ENCODE measurements around the gene PCDHGB4. TPM values are rescaled to one million over a fixed set of nuclear protein-coding genes. Genes with fewer than 3 reads are reported as not detected.

The PCDHGB4 gene
- total RNA-seq, 2 donors from 2014 or later, result 6.7 to 9.9 TPM

DNA sequence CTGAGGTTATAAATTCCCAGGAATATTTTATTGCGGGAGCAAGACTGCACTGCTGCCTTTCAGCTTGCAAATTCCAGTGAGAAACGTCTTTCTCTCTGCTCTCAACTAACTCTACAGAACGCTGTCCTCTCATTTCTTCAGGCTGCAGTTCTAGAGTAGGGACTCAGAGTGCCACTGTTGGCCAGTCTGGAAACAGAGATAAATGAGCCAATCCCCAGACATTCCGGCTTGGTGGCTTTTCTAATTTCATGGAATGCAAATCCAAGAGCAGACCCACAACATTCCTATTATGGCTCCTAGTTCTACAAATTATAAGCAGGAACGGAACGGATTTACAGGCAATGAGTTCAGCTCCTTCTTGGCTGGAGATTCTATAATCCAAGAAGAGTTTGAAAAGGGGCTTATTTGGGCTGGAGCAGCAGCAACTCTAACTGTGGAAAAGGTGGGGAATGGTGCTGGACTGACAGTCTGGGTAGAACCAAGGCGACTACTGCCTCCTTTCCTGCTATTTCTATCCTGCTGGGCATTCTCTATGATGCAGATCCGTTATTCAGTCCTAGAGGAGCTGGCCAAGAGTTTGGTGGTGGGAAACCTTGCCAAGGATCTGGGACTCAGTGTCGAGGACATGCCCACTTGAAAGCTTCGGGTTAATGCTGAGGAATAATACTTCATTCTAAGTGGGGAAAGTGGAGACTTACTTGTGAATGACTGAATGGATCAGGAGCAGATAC is 52.1 kb downstream of the PCDHGB4 start:
- no peak overlapping the region for H3K27ac ChIP-seq
- no peaks in the 10 kb centered on the region for H3K9me3 ChIP-seq
- TF ChIP-seq, protein P1, sequence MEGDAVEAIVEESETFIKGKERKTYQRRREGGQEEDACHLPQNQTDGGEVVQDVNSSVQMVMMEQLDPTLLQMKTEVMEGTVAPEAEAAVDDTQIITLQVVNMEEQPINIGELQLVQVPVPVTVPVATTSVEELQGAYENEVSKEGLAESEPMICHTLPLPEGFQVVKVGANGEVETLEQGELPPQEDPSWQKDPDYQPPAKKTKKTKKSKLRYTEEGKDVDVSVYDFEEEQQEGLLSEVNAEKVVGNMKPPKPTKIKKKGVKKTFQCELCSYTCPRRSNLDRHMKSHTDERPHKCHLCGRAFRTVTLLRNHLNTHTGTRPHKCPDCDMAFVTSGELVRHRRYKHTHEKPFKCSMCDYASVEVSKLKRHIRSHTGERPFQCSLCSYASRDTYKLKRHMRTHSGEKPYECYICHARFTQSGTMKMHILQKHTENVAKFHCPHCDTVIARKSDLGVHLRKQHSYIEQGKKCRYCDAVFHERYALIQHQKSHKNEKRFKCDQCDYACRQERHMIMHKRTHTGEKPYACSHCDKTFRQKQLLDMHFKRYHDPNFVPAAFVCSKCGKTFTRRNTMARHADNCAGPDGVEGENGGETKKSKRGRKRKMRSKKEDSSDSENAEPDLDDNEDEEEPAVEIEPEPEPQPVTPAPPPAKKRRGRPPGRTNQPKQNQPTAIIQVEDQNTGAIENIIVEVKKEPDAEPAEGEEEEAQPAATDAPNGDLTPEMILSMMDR (IDR thresholded peaks at IDR 0.05), result no peak
- TF ChIP-seq POLR2A (IDR thresholded peaks at IDR 0.05) (no peak), POLR2AphosphoS5 (IDR thresholded peaks at IDR 0.05) (no peak)
- DNase-seq (ENCODE audit: low spot score), result no peak
- no peaks in the 10 kb centered on the region for H3K4me1 ChIP-seq (replicated peaks)
- H3K27me3 ChIP-seq (replicated peaks; ENCODE audit: insufficient read depth), result no peaks in the 10 kb centered on the region
- intact Hi-C loops (cut with DNase I), result no loop called here
- no peak overlapping the region for H3K4me3 ChIP-seq
- no peaks in the 10 kb centered on the region for H3K36me3 ChIP-seq
- WGBS, result 68% methylated on average over 10 of the region's 10 CpGs

Other genes starting within 250 kb of the PCDHGB4 start
- gene PCDHB6, start 237.6 kb upstream of the PCDHGB4 start, total RNA-seq, result 1 to 10 TPM in 1 of 2 donors, under 1 TPM in 1; 0.87 to 2.6 TPM
- 1 to 10 TPM; 1.2 to 1.9 TPM for gene PCDHB7, start 215.1 kb upstream of the PCDHGB4 start, total RNA-seq
- 1 to 10 TPM in 1 of 2 donors, under 1 TPM in 1; 0.23 to 2.6 TPM for gene PCDHB8, start 209.9 kb upstream of the PCDHGB4 start, total RNA-seq
- 1 to 10 TPM in 1 of 2 donors, under 1 TPM in 1; 0.18 to 4.4 TPM for gene PCDHB16, start 205.3 kb upstream of the PCDHGB4 start, total RNA-seq
- gene PCDHB9, start 200.5 kb upstream of the PCDHGB4 start, total RNA-seq, result 1 to 10 TPM; 1.0 to 4.2 TPM
- 1 to 10 TPM in 1 of 2 donors, under 1 TPM in 1; 0.96 to 3.5 TPM for gene PCDHB10, start 195.3 kb upstream of the PCDHGB4 start, total RNA-seq
- gene PCDHB11, start 188.1 kb upstream of the PCDHGB4 start, total RNA-seq, result 1 to 10 TPM in 1 of 2 donors, under 1 TPM in 1; 0.41 to 2.6 TPM
- 1 to 10 TPM in 1 of 2 donors, under 1 TPM in 1; 0.32 to 4.3 TPM for gene PCDHB12, start 179.0 kb upstream of the PCDHGB4 start, total RNA-seq
- gene PCDHB13, start 173.8 kb upstream of the PCDHGB4 start, total RNA-seq, result 1 to 10 TPM; 4.0 to 6.5 TPM
- gene PCDHB14, start 164.4 kb upstream of the PCDHGB4 start, total RNA-seq, result 1 to 10 TPM; 4.6 to 6.7 TPM
- gene PCDHB15, start 142.3 kb upstream of the PCDHGB4 start, total RNA-seq, result 10 to 100 TPM in 1 of 2 donors, under 1 TPM in 1; 0.82 to 12.4 TPM
- gene SLC25A2, start 83.6 kb upstream of the PCDHGB4 start, total RNA-seq, result 1 to 10 TPM in 1 of 2 donors, under 1 TPM in 1; 0.23 to 4.4 TPM
- 10 to 100 TPM; 59.3 to 85.9 TPM for gene TAF7, start 66.9 kb upstream of the PCDHGB4 start, total RNA-seq
- 1 to 10 TPM in 1 of 2 donors, under 1 TPM in 1; 0.64 to 4.8 TPM for gene PCDHGA1, start 57.2 kb upstream of the PCDHGB4 start, total RNA-seq
- gene PCDHGA2, start 48.9 kb upstream of the PCDHGB4 start, total RNA-seq, result 10 to 100 TPM in 1 of 2 donors, 1 to 10 TPM in 1; 2.4 to 19.7 TPM
- 10 to 100 TPM in 1 of 2 donors, 1 to 10 TPM in 1; 1.3 to 18.2 TPM for gene PCDHGA3, start 43.9 kb upstream of the PCDHGB4 start, total RNA-seq
- 1 to 10 TPM; 3.9 to 6.5 TPM for gene PCDHGB1, start 37.6 kb upstream of the PCDHGB4 start, total RNA-seq
- 10 to 100 TPM in 1 of 2 donors, 1 to 10 TPM in 1; 2.5 to 10.5 TPM for gene PCDHGA4, start 32.7 kb upstream of the PCDHGB4 start, total RNA-seq
- 10 to 100 TPM in 1 of 2 donors, 1 to 10 TPM in 1; 5.3 to 10.5 TPM for gene PCDHGB2, start 27.7 kb upstream of the PCDHGB4 start, total RNA-seq
- 1 to 10 TPM; 4.1 to 4.8 TPM for gene PCDHGA5, start 23.5 kb upstream of the PCDHGB4 start, total RNA-seq
- 1 to 10 TPM; 3.1 to 7.7 TPM for gene PCDHGB3, start 17.5 kb upstream of the PCDHGB4 start, total RNA-seq
- 1 to 10 TPM; 2.0 to 8.4 TPM for gene PCDHGA6, start 13.8 kb upstream of the PCDHGB4 start, total RNA-seq
- 1 to 10 TPM; 4.1 to 8.2 TPM for gene PCDHGA7, start 5.0 kb upstream of the PCDHGB4 start, total RNA-seq
- 1 to 10 TPM; 1.1 to 4.2 TPM for gene PCDHGA8, start 4.9 kb downstream of the PCDHGB4 start, total RNA-seq
- gene PCDHGB5, start 10.2 kb downstream of the PCDHGB4 start, total RNA-seq, result 10 to 100 TPM in 1 of 2 donors, 1 to 10 TPM in 1; 7.9 to 24.5 TPM
- gene PCDHGA9, start 15.1 kb downstream of the PCDHGB4 start, total RNA-seq, result 1 to 10 TPM; 3.9 to 7.7 TPM
- gene PCDHGB6, start 20.3 kb downstream of the PCDHGB4 start, total RNA-seq, result 10 to 100 TPM in 1 of 2 donors, 1 to 10 TPM in 1; 5.2 to 11.0 TPM
- gene PCDHGA10, start 25.3 kb downstream of the PCDHGB4 start, total RNA-seq, result 10 to 100 TPM in 1 of 2 donors, 1 to 10 TPM in 1; 6.7 to 11.1 TPM
- gene PCDHGB7, start 30.0 kb downstream of the PCDHGB4 start, total RNA-seq, result 10 to 100 TPM in 1 of 2 donors, 1 to 10 TPM in 1; 7.0 to 14.6 TPM
- 1 to 10 TPM; 2.9 to 3.4 TPM for gene PCDHGA11, start 33.4 kb downstream of the PCDHGB4 start, total RNA-seq
- 1 to 10 TPM; 3.8 to 6.8 TPM for gene PCDHGA12, start 42.8 kb downstream of the PCDHGB4 start, total RNA-seq
- gene PCDHGC3, start 88.3 kb downstream of the PCDHGB4 start, total RNA-seq, result 10 to 100 TPM; 27.6 to 55.3 TPM
- 1 to 10 TPM; 3.8 to 4.1 TPM for gene PCDHGC4, start 97.3 kb downstream of the PCDHGB4 start, total RNA-seq
- gene PCDHGC5, start 101.4 kb downstream of the PCDHGB4 start, total RNA-seq, result 1 to 10 TPM in 1 of 2 donors, under 1 TPM in 1; 0.96 to 2.7 TPM
- gene DIAPH1, start 231.3 kb downstream of the PCDHGB4 start, total RNA-seq, result 10 to 100 TPM; 34.8 to 57.7 TPM
- 10 to 100 TPM; 54.9 to 74.6 TPM for gene HDAC3, start 249.2 kb downstream of the PCDHGB4 start, total RNA-seq
- gene RELL2, start 249.3 kb downstream of the PCDHGB4 start, total RNA-seq, result 1 to 10 TPM; 3.9 to 7.2 TPM